HFFc6 (cell line): ENCODE measurements around the gene UCN. TPM values are rescaled to one million over a fixed set of nuclear protein-coding genes. Genes with fewer than 3 reads are reported as not detected.
"Not testable (repeated sequence)": the region's sequence is repeated elsewhere in the genome, so short reads cannot be mapped to it uniquely, and the experiment has no call there.

Experiments used
- DNase-seq: peaks from one replicate; pipeline ENCODE4 v3.0.0-alpha.2; 2018
- H3K27ac Mint-ChIP-seq: 2 replicates; pipeline ENCODE4 v1.8.0; 2020; ENCODE audit warnings: mild to moderate bottlenecking, mixed read lengths
- H3K27me3 Mint-ChIP-seq: 2 replicates; pipeline ENCODE4 v1.8.0; 2021; ENCODE audit warnings: mild to moderate bottlenecking, moderate library complexity, mixed read lengths; ENCODE audit not compliant: insufficient read depth
- H3K36me3 Mint-ChIP-seq: 2 replicates; pipeline ENCODE4 v1.8.0; 2021; ENCODE audit warnings: low read depth, mixed read lengths
- H3K4me1 Mint-ChIP-seq: 2 replicates; pipeline ENCODE4 v1.8.0; 2020; ENCODE audit warnings: low read depth, mixed read lengths
- H3K4me3 Mint-ChIP-seq: 2 replicates; pipeline ENCODE4 v1.8.0; 2020; ENCODE audit warnings: mild to moderate bottlenecking, moderate library complexity, mixed read lengths
- H3K9me3 Mint-ChIP-seq: 2 replicates; pipeline ENCODE4 v1.8.0; 2020; ENCODE audit warnings: mild to moderate bottlenecking, mixed read lengths
- long read RNA-seq: library from polyadenylated mRNA; unstranded; transcript quantifications from one replicate; pipeline ENCODE4 v2.0.0, GENCODE V29; 2019
- total RNA-seq, 6 experiments: library from RNA; stranded (reverse); fragmentation: NEBNext Ultra II Directional; extraction: Animal tissue kit (Norgen Biotek cat#: 25700); gene quantifications; 2 replicates in 1 of 6; 3 replicates in 5 of 6; pipeline ENCODE4 v1.2.3, GENCODE V29; 2021
- TF ChIP-seq, protein P1 (sequence below): fragments of 200-600 bp; sonication (generic); IDR thresholded peaks from 2 replicates; pipeline ENCODE4 v1.5.0; 2021; ENCODE audit warnings: antibody characterized with exemption, mild to moderate bottlenecking

Gene UCN, protein sequence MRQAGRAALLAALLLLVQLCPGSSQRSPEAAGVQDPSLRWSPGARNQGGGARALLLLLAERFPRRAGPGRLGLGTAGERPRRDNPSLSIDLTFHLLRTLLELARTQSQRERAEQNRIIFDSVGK
- total RNA-seq, result under 1 TPM; 0.46 to 0.88 (median 0.73) TPM
- long read RNA-seq, partial matches to known transcripts, result 0 of 3 reads
- long read RNA-seq, other reads (novel, unspliced or antisense), result 0 of 3 reads

DNA sequence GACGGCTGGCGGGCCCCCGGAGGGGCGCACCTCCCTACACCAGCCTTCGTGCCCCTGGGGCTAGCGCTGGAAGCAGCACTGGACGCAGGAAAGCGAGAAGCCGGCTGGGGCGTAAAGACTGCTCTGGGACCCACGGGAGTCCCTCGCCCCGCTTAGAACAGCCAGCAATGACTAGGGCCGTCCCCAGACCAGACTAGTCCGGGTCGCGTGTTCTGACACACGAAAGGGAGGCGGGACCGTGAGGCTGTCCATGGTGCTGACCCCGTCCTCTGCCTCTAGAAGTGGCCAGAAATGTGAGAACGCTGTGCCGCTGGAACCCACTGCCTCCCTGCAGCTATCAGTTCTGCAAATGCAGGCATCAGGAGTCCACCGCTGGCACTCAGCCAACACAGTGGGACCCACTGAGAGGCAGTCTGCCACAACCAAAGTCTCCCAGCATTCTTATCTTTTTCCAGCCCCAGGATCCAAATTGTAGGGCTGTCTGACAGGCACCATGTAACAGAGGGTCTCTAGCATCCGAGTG, at the start of gene UCN:
Gene UCN (minus strand): TSS at position 87 of the 523 bp plus-strand sequence. CDS start 550 bp downstream, outside the sequence.
- no peaks in the 10 kb centered on the region for H3K4me1 Mint-ChIP-seq
- peaks cover 22% of the 10 kb centered on the region for H3K36me3 Mint-ChIP-seq
- no peak within 1 kb of the TSS for H3K27ac Mint-ChIP-seq
- H3K4me3 Mint-ChIP-seq, result no peak within 1 kb of the TSS
- H3K27me3 Mint-ChIP-seq, result peaks cover 21% of the 10 kb centered on the region
- DNase-seq, result peak; percentile 17
- H3K9me3 Mint-ChIP-seq, result no peaks in the 10 kb centered on the region
- TF ChIP-seq, protein P1, sequence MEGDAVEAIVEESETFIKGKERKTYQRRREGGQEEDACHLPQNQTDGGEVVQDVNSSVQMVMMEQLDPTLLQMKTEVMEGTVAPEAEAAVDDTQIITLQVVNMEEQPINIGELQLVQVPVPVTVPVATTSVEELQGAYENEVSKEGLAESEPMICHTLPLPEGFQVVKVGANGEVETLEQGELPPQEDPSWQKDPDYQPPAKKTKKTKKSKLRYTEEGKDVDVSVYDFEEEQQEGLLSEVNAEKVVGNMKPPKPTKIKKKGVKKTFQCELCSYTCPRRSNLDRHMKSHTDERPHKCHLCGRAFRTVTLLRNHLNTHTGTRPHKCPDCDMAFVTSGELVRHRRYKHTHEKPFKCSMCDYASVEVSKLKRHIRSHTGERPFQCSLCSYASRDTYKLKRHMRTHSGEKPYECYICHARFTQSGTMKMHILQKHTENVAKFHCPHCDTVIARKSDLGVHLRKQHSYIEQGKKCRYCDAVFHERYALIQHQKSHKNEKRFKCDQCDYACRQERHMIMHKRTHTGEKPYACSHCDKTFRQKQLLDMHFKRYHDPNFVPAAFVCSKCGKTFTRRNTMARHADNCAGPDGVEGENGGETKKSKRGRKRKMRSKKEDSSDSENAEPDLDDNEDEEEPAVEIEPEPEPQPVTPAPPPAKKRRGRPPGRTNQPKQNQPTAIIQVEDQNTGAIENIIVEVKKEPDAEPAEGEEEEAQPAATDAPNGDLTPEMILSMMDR, result no peak

DNA sequence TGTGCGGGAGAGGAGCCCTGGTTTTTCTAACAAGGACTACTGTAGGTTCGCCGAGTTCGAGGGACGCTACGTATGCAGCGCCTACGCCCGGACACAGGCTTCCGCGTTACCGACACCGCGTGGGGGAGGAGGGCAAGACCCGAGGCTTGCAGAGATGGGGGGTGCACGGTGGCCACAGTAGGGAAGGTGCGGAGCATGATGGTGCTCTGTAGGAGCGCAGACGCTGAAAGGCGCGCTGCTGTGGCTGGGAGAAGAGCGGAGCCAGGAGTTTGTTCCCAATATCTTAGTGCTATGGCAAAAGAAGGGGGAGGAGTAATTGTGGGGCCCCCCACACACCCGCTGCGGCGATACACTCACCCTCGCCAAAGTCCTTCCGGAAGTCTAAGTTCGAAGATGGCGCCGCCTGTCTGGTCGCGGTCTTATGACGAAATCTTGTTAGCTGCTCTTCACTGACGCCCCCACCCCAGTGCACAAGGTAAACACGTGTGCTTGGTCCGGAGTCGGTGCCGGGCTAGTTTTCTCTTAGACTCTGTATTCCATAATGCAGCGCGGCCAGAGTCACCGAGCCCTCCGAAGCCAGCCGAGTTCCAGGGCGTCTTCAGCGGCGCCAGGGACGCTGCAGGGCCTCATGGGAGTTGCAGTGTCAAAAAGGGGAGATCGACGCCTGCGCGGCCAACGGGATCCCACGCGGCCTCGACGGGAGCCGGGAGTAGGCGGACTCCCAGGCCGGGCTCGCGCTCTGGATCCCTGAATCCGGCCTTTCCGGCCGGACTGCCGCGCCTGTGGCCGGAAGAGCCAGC, 48.3 kb upstream of the UCN start, which contains the start of gene GTF3C2:
Gene GTF3C2 (minus strand): TSS at position 383 of the 800 bp plus-strand sequence. CDS start 13,210 bp downstream, outside the sequence.
- Mint-ChIP-seq H3K36me3 (peaks cover 12% of the 10 kb centered on the region), H3K27ac (peak within 1 kb of the TSS; percentile 99), H3K4me3 (peak within 1 kb of the TSS; percentile 99), H3K4me1 (peaks cover 48% of the 10 kb centered on the region), H3K9me3 (no peaks in the 10 kb centered on the region), H3K27me3 (peaks cover 4% of the 10 kb centered on the region)
- TF ChIP-seq, protein P1, result peak; percentile 40
- peak; percentile 94 for DNase-seq

DNA sequence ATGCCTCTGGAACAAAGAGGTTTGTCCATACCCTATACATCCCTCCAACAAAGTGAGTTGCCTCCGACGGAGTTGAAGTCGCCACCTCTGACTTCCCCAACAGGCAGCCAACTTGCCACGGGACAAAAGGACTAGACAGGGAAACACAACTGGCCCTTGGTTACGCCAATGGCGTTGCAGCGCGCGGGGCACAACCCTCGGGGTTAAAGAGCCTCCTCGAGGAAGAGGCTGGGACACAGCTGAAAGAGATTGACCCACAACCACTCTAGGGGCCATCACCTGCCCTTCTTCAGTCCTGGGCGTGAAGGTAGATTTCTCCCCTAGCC, 47.8 kb upstream of the UCN start:
- Mint-ChIP-seq H3K4me3 (peak overlapping the region; percentile 99), H3K27ac (peak overlapping the region; percentile 99), H3K9me3 (no peaks in the 10 kb centered on the region), H3K36me3 (peaks cover 12% of the 10 kb centered on the region), H3K4me1 (peaks cover 49% of the 10 kb centered on the region), H3K27me3 (peaks cover 4% of the 10 kb centered on the region)
- peak; percentile 57 for DNase-seq
- TF ChIP-seq, protein P1, result no peak

DNA sequence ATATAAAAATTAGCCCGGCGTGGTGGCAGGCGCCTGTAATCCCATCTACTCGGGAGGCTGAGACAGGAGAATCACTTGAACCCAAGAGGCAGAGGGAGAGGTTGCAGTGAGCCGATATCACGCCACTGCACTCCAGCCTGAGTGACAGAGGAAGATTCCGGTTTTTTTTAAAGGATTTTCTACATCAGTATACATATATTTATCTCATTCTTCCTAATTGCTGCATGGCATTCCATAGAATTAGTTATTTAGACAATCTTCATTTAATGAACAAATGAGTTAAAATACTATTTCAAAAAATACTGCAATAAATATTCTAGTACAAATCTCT, 46.3 kb upstream of the UCN start:
- Mint-ChIP-seq H3K27ac (peak overlapping the region; percentile 79), H3K4me1 (peaks cover 49% of the 10 kb centered on the region), H3K9me3 (no peaks in the 10 kb centered on the region), H3K36me3 (peaks cover 12% of the 10 kb centered on the region), H3K4me3 (peak overlapping the region; percentile 70), H3K27me3 (peaks cover 4% of the 10 kb centered on the region)
- TF ChIP-seq, protein P1, result no peak
- DNase-seq, result no peak

DNA sequence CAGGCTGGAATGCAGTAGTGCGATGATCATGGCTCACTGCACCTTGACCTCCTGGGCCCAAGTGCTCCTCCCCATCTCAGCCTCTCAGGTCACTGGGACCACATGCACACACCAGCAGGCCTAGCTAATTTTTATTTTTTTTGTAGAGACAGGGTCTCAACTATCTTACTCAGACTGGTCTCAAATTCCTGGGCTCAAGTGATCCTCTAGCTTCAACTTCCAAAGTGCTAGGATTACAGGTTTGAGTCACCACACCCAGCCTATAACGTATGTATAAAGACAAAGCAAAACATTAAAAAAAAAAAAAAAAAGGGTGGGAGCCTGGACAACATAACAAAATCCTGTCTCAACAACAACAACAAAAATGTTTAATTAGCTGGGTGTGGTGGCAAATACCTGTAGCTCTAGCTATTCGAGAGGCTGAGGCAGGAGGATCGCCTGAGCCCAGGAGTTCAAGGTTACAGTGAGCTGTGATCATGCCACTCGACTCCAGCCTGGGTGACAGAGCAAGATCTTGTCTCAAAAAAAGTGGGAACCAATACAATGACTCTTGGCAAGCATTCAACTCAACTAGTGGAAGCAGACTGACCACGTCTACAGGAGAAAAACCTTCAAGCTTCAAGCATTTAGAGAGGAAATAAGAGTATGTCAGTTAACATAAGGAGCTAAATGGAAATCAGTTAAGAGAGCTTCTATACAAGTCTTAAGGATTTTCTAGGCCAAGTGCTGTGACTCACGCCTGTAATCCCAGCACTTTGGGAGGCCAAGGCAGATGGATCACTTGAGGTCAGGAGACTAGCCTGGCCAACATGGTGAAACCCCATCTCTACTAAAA, 45.7 kb upstream of the UCN start:
- DNase-seq, result peak; percentile 52
- TF ChIP-seq, protein P1, result no peak
- H3K4me1 Mint-ChIP-seq, result peaks cover 49% of the 10 kb centered on the region
- H3K27ac Mint-ChIP-seq, result peak overlapping the region; percentile 79
- H3K9me3 Mint-ChIP-seq, result no peaks in the 10 kb centered on the region
- H3K4me3 Mint-ChIP-seq, result peak overlapping the region; percentile 70
- H3K27me3 Mint-ChIP-seq, result peaks cover 4% of the 10 kb centered on the region
- H3K36me3 Mint-ChIP-seq, result peaks cover 12% of the 10 kb centered on the region

DNA sequence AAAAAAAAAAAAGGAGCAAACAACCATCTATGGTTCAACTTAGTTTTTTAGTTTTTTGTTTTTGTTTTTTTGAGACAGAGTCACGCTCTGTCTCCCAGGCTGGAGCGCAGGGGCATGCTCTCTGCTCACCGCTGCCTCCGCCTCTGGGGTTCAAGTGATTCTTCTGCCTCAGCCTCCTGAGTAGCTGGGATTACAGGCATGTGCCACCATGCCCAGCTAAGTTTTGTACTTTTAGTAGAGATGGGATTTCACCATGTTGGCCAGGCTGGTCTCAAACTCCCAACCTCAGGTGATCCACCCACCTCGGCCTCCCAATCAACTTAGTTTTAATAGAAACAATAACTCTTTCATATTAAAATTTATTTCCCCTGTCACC, 45.1 kb upstream of the UCN start:
- not testable (repeated sequence) for H3K27ac Mint-ChIP-seq, H3K9me3 Mint-ChIP-seq, H3K36me3 Mint-ChIP-seq, H3K4me3 Mint-ChIP-seq, DNase-seq, H3K27me3 Mint-ChIP-seq
- H3K4me1 Mint-ChIP-seq, result peaks cover 44% of the 10 kb centered on the region
